HEK293 (cell line): Measurements from ENCODE around the gene MICU1.

Source experiments
- KLF7 ChIP-seq: fragments of 450-650 bp; formaldehyde crosslinking; IDR thresholded peaks from 2 replicates; pipeline ENCODE4 v1.5.1; 2016; ENCODE audit warnings: missing biosample characterization, missing genetic modification characterization, borderline replicate concordance
- KLF8 ChIP-seq: fragments of 450-650 bp; formaldehyde crosslinking; IDR thresholded peaks from 2 replicates; pipeline ENCODE4 v1.5.1; 2016; ENCODE audit warnings: missing biosample characterization, missing genetic modification characterization
- OSR2 ChIP-seq: fragments of 450-650 bp; formaldehyde crosslinking; IDR thresholded peaks from 2 replicates; pipeline ENCODE4 v1.5.1; 2016; ENCODE audit warnings: missing biosample characterization, missing genetic modification characterization
- PRDM1 ChIP-seq: fragments of 450-650 bp; formaldehyde crosslinking; IDR thresholded peaks from 2 replicates; pipeline ENCODE4; 2016; ENCODE audit warnings: missing biosample characterization, missing genetic modification characterization
- TRIM28 ChIP-seq: IDR thresholded peaks from 2 replicates; pipeline ENCODE4 v1.6.1; 2011; ENCODE audit warnings: low read length, control low read depth, borderline replicate concordance
- WT1 ChIP-seq: fragments of 450-650 bp; formaldehyde crosslinking; IDR thresholded peaks from 2 replicates; pipeline ENCODE4 v1.5.1; 2016; ENCODE audit warnings: missing biosample characterization, missing genetic modification characterization
- ZBTB21 ChIP-seq: fragments of 450-650 bp; formaldehyde crosslinking; IDR thresholded peaks from 2 replicates; pipeline ENCODE4 v1.5.1; 2017; ENCODE audit warnings: missing biosample characterization, missing genetic modification characterization
- ZNF10 ChIP-seq: fragments of 450-650 bp; formaldehyde crosslinking; IDR thresholded peaks from 2 replicates; pipeline ENCODE4 v1.5.1; 2017; ENCODE audit warnings: missing biosample characterization, missing genetic modification characterization
- ZNF114 ChIP-seq: fragments of 450-650 bp; formaldehyde crosslinking; IDR thresholded peaks from 2 replicates; pipeline ENCODE4 v1.5.0; 2017; ENCODE audit warnings: missing biosample characterization, missing genetic modification characterization
- ZNF133 ChIP-seq: fragments of 450-650 bp; formaldehyde crosslinking; IDR thresholded peaks from 2 replicates; pipeline ENCODE4 v1.5.1; 2016; ENCODE audit warnings: missing biosample characterization, missing genetic modification characterization
- ZNF2 ChIP-seq: fragments of 450-650 bp; formaldehyde crosslinking; IDR thresholded peaks from 2 replicates; pipeline ENCODE4 v1.5.1; 2016; ENCODE audit warnings: missing biosample characterization, missing genetic modification characterization
- ZNF214 ChIP-seq: fragments of 450-650 bp; formaldehyde crosslinking; IDR thresholded peaks from 2 replicates; pipeline ENCODE4 v1.5.1; 2017; ENCODE audit warnings: missing biosample characterization, mild to moderate bottlenecking, missing genetic modification characterization, borderline replicate concordance
- ZNF23 ChIP-seq: fragments of 450-650 bp; formaldehyde crosslinking; IDR thresholded peaks from 2 replicates; pipeline ENCODE4 v1.5.1; 2016; ENCODE audit warnings: missing biosample characterization, missing genetic modification characterization, borderline replicate concordance
- ZNF239 ChIP-seq: fragments of 450-650 bp; formaldehyde crosslinking; IDR thresholded peaks from 2 replicates; pipeline ENCODE4 v1.5.1; 2016; ENCODE audit warnings: missing biosample characterization, missing genetic modification characterization
- ZNF302 ChIP-seq: fragments of 450-650 bp; formaldehyde crosslinking; IDR thresholded peaks from 2 replicates; pipeline ENCODE4 v1.5.1; 2016; ENCODE audit warnings: missing biosample characterization, missing genetic modification characterization, low read depth
- ZNF354C ChIP-seq: fragments of 450-650 bp; formaldehyde crosslinking; IDR thresholded peaks from 2 replicates; pipeline ENCODE4 v1.5.1; 2016; ENCODE audit warnings: missing biosample characterization, missing genetic modification characterization, low read depth, borderline replicate concordance
- ZNF426 ChIP-seq: fragments of 450-650 bp; formaldehyde crosslinking; IDR thresholded peaks from 2 replicates; pipeline ENCODE4 v1.5.1; 2017; ENCODE audit warnings: missing biosample characterization, missing genetic modification characterization, mild to moderate bottlenecking, inconsistent platforms, moderate library complexity
- ZNF48 ChIP-seq: fragments of 450-650 bp; formaldehyde crosslinking; IDR thresholded peaks from 2 replicates; pipeline ENCODE4 v1.5.1; 2016; ENCODE audit warnings: missing biosample characterization, missing genetic modification characterization
- ZNF514 ChIP-seq: fragments of 450-650 bp; formaldehyde crosslinking; IDR thresholded peaks from 2 replicates; pipeline ENCODE4 v1.5.1; 2016; ENCODE audit warnings: missing biosample characterization, missing genetic modification characterization
- ZNF521 ChIP-seq: fragments of 450-650 bp; formaldehyde crosslinking; IDR thresholded peaks from 2 replicates; pipeline ENCODE4 v1.5.1; 2017; ENCODE audit warnings: missing biosample characterization, mild to moderate bottlenecking, missing genetic modification characterization
- ZNF548 ChIP-seq: fragments of 450-650 bp; formaldehyde crosslinking; IDR thresholded peaks from 2 replicates; pipeline ENCODE4 v1.5.1; 2016; ENCODE audit warnings: missing biosample characterization, missing genetic modification characterization
- ZNF560 ChIP-seq: fragments of 450-650 bp; formaldehyde crosslinking; IDR thresholded peaks from 2 replicates; pipeline ENCODE4 v1.5.1; 2017; ENCODE audit warnings: missing biosample characterization, missing genetic modification characterization, borderline replicate concordance
- ZNF624 ChIP-seq: fragments of 450-650 bp; formaldehyde crosslinking; IDR thresholded peaks from 2 replicates; pipeline ENCODE4 v1.5.1; 2017; ENCODE audit warnings: missing biosample characterization, missing genetic modification characterization
- ZNF792 ChIP-seq: fragments of 450-650 bp; formaldehyde crosslinking; IDR thresholded peaks from 2 replicates; pipeline ENCODE4 v1.5.1; 2016; ENCODE audit warnings: missing biosample characterization, missing genetic modification characterization
- ZNF830 ChIP-seq: fragments of 450-650 bp; IDR thresholded peaks from 2 replicates; pipeline ENCODE4 v1.5.0; 2018; ENCODE audit warnings: missing biosample characterization, missing genetic modification characterization, low read depth, mild to moderate bottlenecking, moderate library complexity
- TF ChIP-seq, protein P1 (sequence below): fragments of 450-650 bp; formaldehyde crosslinking; IDR thresholded peaks from 2 replicates; pipeline ENCODE4 v1.5.1; 2016; ENCODE audit warnings: missing biosample characterization, missing genetic modification characterization
- TF ChIP-seq, protein P2 (sequence below): fragments of 450-650 bp; formaldehyde crosslinking; IDR thresholded peaks from 2 replicates; pipeline ENCODE4 v1.5.1; 2016; ENCODE audit warnings: missing biosample characterization, missing genetic modification characterization
- TF ChIP-seq, protein P3 (sequence below): IDR thresholded peaks from 2 replicates; pipeline ENCODE4 v1.6.1; 2011; ENCODE audit warnings: mild to moderate bottlenecking, low read depth, low read length, borderline replicate concordance
- TF ChIP-seq, protein P4 (sequence below): fragments of 450-650 bp; formaldehyde crosslinking; IDR thresholded peaks from 2 replicates; pipeline ENCODE4 v1.5.1; 2016; ENCODE audit warnings: missing biosample characterization, missing genetic modification characterization
- TF ChIP-seq, protein P5 (sequence below): fragments of 450-650 bp; IDR thresholded peaks from 2 replicates; pipeline ENCODE4 v1.5.1; 2018; ENCODE audit warnings: missing biosample characterization, mild to moderate bottlenecking, missing genetic modification characterization
- TF ChIP-seq, protein P6 (sequence below): fragments of 450-650 bp; formaldehyde crosslinking; IDR thresholded peaks from 2 replicates; pipeline ENCODE4 v1.5.1; 2016; ENCODE audit warnings: missing biosample characterization, missing genetic modification characterization

MICU1 gene

DNA sequence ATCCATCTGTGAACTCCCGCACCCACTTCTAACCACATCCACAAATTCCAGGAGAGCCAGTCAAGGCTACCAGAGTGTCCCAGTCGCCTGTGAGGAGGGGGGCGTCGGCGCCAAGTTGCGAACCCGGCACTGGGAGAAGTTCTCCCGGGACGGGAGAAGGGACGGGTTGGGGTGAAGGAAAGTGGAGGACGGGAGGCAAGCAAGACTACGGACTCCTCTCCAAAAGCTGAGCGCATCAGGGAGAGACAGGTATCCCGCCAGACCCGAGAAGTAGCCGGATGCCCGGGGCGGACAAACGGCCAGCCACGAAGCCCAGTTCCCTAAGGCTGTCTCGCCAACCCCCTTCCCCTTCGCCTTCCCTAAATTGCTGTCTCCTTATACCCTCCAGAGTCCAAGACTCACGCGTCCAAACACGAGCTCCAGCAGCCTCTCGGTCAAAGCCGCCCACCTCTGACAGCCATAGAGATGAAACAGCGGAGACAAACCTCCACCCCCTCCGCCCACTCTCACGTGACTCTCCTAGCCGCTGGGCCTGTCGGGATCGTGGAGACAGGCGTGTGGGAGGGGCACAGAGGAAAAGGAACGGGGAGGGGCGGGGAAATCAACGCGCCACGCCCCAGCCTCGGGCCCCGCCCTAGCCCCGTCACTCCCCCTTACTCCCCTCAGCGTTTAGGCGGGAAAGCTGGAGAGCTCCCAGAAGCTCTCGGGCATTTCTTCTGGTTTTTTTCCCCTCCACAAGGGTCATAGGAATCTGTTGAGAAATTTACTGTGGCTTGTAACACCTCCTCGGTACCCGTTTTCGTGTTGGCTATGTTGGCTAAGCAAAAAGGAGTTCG is at the start of gene MICU1 (continued):
- TF ChIP-seq, protein P1, sequence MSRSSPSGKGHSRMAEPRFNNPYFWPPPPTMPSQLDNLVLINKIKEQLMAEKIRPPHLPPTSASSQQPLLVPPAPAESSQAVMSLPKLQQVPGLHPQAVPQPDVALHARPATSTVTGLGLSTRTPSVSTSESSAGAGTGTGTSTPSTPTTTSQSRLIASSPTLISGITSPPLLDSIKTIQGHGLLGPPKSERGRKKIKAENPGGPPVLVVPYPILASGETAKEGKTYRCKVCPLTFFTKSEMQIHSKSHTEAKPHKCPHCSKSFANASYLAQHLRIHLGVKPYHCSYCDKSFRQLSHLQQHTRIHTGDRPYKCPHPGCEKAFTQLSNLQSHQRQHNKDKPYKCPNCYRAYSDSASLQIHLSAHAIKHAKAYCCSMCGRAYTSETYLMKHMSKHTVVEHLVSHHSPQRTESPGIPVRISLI (tag by site-specific recombination): peak; percentile 79
- TF ChIP-seq ZNF514 (tag by site-specific recombination): no peak
- 0 out of 2 replicates have a peak, but pooled peaks have one; percentile 23 for TF ChIP-seq ZBTB21 (tag by site-specific recombination)
- TF ChIP-seq WT1 (tag by site-specific recombination): peak; percentile 86
- TF ChIP-seq ZNF830: no peak
- TF ChIP-seq ZNF2: peak; percentile 32; the same call in 1 of the 2 replicates
- no peak for TF ChIP-seq ZNF114 (tag by site-specific recombination)
- peak; percentile 87; the same call in 1 of the 2 replicates for TF ChIP-seq KLF7 (tag by site-specific recombination)
- TF ChIP-seq, protein P2, sequence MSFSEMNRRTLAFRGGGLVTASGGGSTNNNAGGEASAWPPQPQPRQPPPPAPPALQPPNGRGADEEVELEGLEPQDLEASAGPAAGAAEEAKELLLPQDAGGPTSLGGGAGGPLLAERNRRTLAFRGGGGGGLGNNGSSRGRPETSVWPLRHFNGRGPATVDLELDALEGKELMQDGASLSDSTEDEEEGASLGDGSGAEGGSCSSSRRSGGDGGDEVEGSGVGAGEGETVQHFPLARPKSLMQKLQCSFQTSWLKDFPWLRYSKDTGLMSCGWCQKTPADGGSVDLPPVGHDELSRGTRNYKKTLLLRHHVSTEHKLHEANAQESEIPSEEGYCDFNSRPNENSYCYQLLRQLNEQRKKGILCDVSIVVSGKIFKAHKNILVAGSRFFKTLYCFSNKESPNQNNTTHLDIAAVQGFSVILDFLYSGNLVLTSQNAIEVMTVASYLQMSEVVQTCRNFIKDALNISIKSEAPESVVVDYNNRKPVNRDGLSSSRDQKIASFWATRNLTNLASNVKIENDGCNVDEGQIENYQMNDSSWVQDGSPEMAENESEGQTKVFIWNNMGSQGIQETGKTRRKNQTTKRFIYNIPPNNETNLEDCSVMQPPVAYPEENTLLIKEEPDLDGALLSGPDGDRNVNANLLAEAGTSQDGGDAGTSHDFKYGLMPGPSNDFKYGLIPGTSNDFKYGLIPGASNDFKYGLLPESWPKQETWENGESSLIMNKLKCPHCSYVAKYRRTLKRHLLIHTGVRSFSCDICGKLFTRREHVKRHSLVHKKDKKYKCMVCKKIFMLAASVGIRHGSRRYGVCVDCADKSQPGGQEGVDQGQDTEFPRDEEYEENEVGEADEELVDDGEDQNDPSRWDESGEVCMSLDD (tag by site-specific recombination): no peak
- peak; percentile 100 for TF ChIP-seq KLF8 (tag by site-specific recombination)
- TF ChIP-seq TRIM28: no peak
- no peak for TF ChIP-seq OSR2 (tag by site-specific recombination)
- TF ChIP-seq ZNF239 (tag by site-specific recombination): no peak
- TF ChIP-seq, protein P3, sequence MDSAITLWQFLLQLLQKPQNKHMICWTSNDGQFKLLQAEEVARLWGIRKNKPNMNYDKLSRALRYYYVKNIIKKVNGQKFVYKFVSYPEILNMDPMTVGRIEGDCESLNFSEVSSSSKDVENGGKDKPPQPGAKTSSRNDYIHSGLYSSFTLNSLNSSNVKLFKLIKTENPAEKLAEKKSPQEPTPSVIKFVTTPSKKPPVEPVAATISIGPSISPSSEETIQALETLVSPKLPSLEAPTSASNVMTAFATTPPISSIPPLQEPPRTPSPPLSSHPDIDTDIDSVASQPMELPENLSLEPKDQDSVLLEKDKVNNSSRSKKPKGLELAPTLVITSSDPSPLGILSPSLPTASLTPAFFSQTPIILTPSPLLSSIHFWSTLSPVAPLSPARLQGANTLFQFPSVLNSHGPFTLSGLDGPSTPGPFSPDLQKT: no peak
- TF ChIP-seq ZNF548: no peak
- TF ChIP-seq ZNF560: no peak
- no peak for TF ChIP-seq ZNF521 (tag by site-specific recombination)
- no peak for TF ChIP-seq ZNF23 (tag by site-specific recombination)
- TF ChIP-seq ZNF10 (tag by site-specific recombination): 0 out of 2 replicates have a peak, but pooled peaks have one; percentile 21
- TF ChIP-seq ZNF792: no peak
- TF ChIP-seq ZNF302 (tag by site-specific recombination): no peak
- TF ChIP-seq ZNF133 (tag by site-specific recombination): no peak
- TF ChIP-seq ZNF624 (tag by site-specific recombination): no peak
- TF ChIP-seq PRDM1: no peak
- TF ChIP-seq ZNF48 (tag by site-specific recombination): no peak
- no peak for TF ChIP-seq ZNF354C (tag by site-specific recombination)
- TF ChIP-seq, protein P4, sequence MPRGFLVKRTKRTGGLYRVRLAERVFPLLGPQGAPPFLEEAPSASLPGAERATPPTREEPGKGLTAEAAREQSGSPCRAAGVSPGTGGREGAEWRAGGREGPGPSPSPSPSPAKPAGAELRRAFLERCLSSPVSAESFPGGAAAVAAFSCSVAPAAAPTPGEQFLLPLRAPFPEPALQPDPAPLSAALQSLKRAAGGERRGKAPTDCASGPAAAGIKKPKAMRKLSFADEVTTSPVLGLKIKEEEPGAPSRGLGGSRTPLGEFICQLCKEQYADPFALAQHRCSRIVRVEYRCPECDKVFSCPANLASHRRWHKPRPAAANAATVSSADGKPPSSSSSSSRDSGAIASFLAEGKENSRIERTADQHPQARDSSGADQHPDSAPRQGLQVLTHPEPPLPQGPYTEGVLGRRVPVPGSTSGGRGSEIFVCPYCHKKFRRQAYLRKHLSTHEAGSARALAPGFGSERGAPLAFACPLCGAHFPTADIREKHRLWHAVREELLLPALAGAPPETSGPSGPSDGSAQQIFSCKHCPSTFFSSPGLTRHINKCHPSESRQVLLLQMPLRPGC: no peak; the same call in none of the 2 replicates
- TF ChIP-seq ZNF214 (tag by site-specific recombination): no peak
- TF ChIP-seq, protein P5, sequence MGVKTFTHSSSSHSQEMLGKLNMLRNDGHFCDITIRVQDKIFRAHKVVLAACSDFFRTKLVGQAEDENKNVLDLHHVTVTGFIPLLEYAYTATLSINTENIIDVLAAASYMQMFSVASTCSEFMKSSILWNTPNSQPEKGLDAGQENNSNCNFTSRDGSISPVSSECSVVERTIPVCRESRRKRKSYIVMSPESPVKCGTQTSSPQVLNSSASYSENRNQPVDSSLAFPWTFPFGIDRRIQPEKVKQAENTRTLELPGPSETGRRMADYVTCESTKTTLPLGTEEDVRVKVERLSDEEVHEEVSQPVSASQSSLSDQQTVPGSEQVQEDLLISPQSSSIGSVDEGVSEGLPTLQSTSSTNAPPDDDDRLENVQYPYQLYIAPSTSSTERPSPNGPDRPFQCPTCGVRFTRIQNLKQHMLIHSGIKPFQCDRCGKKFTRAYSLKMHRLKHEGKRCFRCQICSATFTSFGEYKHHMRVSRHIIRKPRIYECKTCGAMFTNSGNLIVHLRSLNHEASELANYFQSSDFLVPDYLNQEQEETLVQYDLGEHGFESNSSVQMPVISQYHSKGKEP: peak; percentile 58; the same call in 1 of the 2 replicates
- TF ChIP-seq ZNF426 (tag by site-specific recombination): no peak
- TF ChIP-seq, protein P6, sequence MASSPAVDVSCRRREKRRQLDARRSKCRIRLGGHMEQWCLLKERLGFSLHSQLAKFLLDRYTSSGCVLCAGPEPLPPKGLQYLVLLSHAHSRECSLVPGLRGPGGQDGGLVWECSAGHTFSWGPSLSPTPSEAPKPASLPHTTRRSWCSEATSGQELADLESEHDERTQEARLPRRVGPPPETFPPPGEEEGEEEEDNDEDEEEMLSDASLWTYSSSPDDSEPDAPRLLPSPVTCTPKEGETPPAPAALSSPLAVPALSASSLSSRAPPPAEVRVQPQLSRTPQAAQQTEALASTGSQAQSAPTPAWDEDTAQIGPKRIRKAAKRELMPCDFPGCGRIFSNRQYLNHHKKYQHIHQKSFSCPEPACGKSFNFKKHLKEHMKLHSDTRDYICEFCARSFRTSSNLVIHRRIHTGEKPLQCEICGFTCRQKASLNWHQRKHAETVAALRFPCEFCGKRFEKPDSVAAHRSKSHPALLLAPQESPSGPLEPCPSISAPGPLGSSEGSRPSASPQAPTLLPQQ (tag by site-specific recombination): peak; percentile 73
